DND-41 (cell line): ENCODE measurements around the gene TTC28.
A peak's percentile ranks its signal among the peaks of the same experiment; 100 is the strongest.

Source experiments
- ATAC-seq: fragments of 200-7000 bp; cut with Tn5 transposase; 3 replicates; pipeline ENCODE4 v1.9.1; 2021; ENCODE audit warnings: low read depth; ENCODE audit not compliant: insufficient read depth
- DNase-seq: peaks from one replicate; pipeline ENCODE4 v3.0.0-alpha.2; 2020
- H2AFZ ChIP-seq: 2 replicates; pipeline ENCODE4 v1.6.0; 2012; ENCODE audit warnings: low read depth, low read length
- H3K27ac ChIP-seq: 2 replicates; pipeline ENCODE4 v1.5.1; 2012; ENCODE audit warnings: low read length, inconsistent platforms
- H3K27me3 ChIP-seq: fragments of 200-600 bp; sonication (generic); 2 replicates; pipeline ENCODE4 v1.6.0; 2012; ENCODE audit warnings: low read length, mild to moderate bottlenecking, inconsistent platforms; ENCODE audit not compliant: insufficient read depth, poor library complexity
- H3K36me3 ChIP-seq: 2 replicates; pipeline ENCODE4 v1.5.1; 2012; ENCODE audit warnings: low read length, inconsistent platforms; ENCODE audit not compliant: insufficient read depth
- H3K4me1 ChIP-seq: 2 replicates; pipeline ENCODE4 v1.5.1; 2012; ENCODE audit warnings: mild to moderate bottlenecking, low read length; ENCODE audit not compliant: insufficient read depth
- H3K4me2 ChIP-seq: 2 replicates; pipeline ENCODE4 v1.6.0; 2012; ENCODE audit warnings: mild to moderate bottlenecking, moderate library complexity, low read length, inconsistent platforms; ENCODE audit not compliant: insufficient read depth
- H3K4me3 ChIP-seq, 2 experiments: fragments of 200-600 bp in 1 of 2; shearing (Covaris generic) in 1 of 2; 2 replicates each; pipeline ENCODE4 v1.5.1; 2012 to 2016; ENCODE audit warnings: inconsistent platforms in 2 of 2, low read length in 2 of 2, mild to moderate bottlenecking in 2 of 2, low read depth in 1 of 2, moderate library complexity in 1 of 2
- H3K79me2 ChIP-seq: 2 replicates; pipeline ENCODE4 v1.6.0; 2012; ENCODE audit warnings: low read length, inconsistent platforms; ENCODE audit not compliant: insufficient read depth
- H3K9ac ChIP-seq: 2 replicates; pipeline ENCODE4 v1.6.0; 2012; ENCODE audit warnings: low read depth, mild to moderate bottlenecking, inconsistent platforms, low read length, moderate library complexity
- H3K9me3 ChIP-seq: 2 replicates; pipeline ENCODE4 v1.5.1; 2012; ENCODE audit warnings: low read length, moderate library complexity, mild to moderate bottlenecking, inconsistent platforms; ENCODE audit not compliant: insufficient read depth, severe bottlenecking
- H4K20me1 ChIP-seq: 2 replicates; pipeline ENCODE4 v1.6.0; 2012; ENCODE audit warnings: low read length; ENCODE audit not compliant: insufficient read depth
- CTCF ChIP-seq: IDR thresholded peaks from 2 replicates; pipeline ENCODE4 v1.5.1; 2012; ENCODE audit warnings: borderline replicate concordance, low read length, moderate library complexity, mild to moderate bottlenecking; ENCODE audit not compliant: poor library complexity, severe bottlenecking; ENCODE audit errors: extremely low read depth
- EZH2 ChIP-seq: IDR thresholded peaks from 3 replicates; pipeline ENCODE4 v1.6.1; 2012; ENCODE audit warnings: borderline replicate concordance, low read depth, mild to moderate bottlenecking, moderate library complexity, low read length, inconsistent platforms; ENCODE audit not compliant: severe bottlenecking

The TTC28 gene

GRCh38 chr22:28048529-28048928 lies 631.1 kb downstream of the TTC28 start:
- H3K27ac ChIP-seq = peak overlapping the region; percentile 1; the same call in 1 of the 2 replicates
- peaks cover 40% of the 10 kb centered on the region for H3K36me3 ChIP-seq
- TF ChIP-seq CTCF (no peak), EZH2 (no peak)
- DNase-seq (no peak), ATAC-seq (no peak)
- H3K27me3 ChIP-seq = no peaks in the 10 kb centered on the region
- no peak overlapping the region for H3K4me2 ChIP-seq
- no peaks in the 10 kb centered on the region for H3K9me3 ChIP-seq
- H3K9ac ChIP-seq = no peak overlapping the region
- no peaks in the 10 kb centered on the region for H4K20me1 ChIP-seq
- H2AFZ ChIP-seq = no peak overlapping the region
- H3K4me1 ChIP-seq = no peaks in the 10 kb centered on the region
- no peak overlapping the region for H3K4me3 ChIP-seq
- H3K79me2 ChIP-seq = no peaks in the 10 kb centered on the region

GRCh38 chr22:28047740-28048139 lies 631.9 kb downstream of the TTC28 start:
- Histone ChIP-seq H3K27me3 (no peaks in the 10 kb centered on the region), H3K4me3 (no peak overlapping the region), H4K20me1 (no peaks in the 10 kb centered on the region), H3K9me3 (no peaks in the 10 kb centered on the region), H2AFZ (no peak overlapping the region), H3K79me2 (no peaks in the 10 kb centered on the region), H3K4me2 (no peak overlapping the region), H3K36me3 (peaks cover 44% of the 10 kb centered on the region), H3K27ac (0 out of 2 replicates have a peak overlapping the region, but pooled peaks have one; percentile 9), H3K4me1 (no peaks in the 10 kb centered on the region), H3K9ac (no peak overlapping the region)
- TF ChIP-seq EZH2 = no peak
- TF ChIP-seq CTCF = no peak
- ATAC-seq (no peak), DNase-seq (no peak)

GRCh38 chr22:28046100-28046499 lies 633.5 kb downstream of the TTC28 start:
- no peaks in the 10 kb centered on the region for H3K79me2 ChIP-seq
- no peak for TF ChIP-seq CTCF
- TF ChIP-seq EZH2 = no peak
- H3K4me3 ChIP-seq = no peak overlapping the region
- H3K9me3 ChIP-seq = no peaks in the 10 kb centered on the region
- H3K27ac ChIP-seq = no peak overlapping the region
- DNase-seq = no peak
- H3K4me2 ChIP-seq = no peak overlapping the region
- no peaks in the 10 kb centered on the region for H3K27me3 ChIP-seq
- no peak overlapping the region for H3K9ac ChIP-seq
- no peak for ATAC-seq
- no peaks in the 10 kb centered on the region for H4K20me1 ChIP-seq
- H2AFZ ChIP-seq = no peak overlapping the region
- H3K4me1 ChIP-seq = no peaks in the 10 kb centered on the region
- peaks cover 44% of the 10 kb centered on the region for H3K36me3 ChIP-seq

- H4K20me1 ChIP-seq = no peaks in the 10 kb centered on the region
- H3K27ac ChIP-seq = no peak overlapping the region
- H3K27me3 ChIP-seq = no peaks in the 10 kb centered on the region
- TF ChIP-seq EZH2 = no peak
- no peak for TF ChIP-seq CTCF
- H3K4me3 ChIP-seq = no peak overlapping the region
- no peak overlapping the region for H2AFZ ChIP-seq
- H3K9me3 ChIP-seq = no peaks in the 10 kb centered on the region
- peaks cover 37% of the 10 kb centered on the region for H3K36me3 ChIP-seq
- H3K9ac ChIP-seq = no peak overlapping the region
- no peak for DNase-seq
- no peaks in the 10 kb centered on the region for H3K4me1 ChIP-seq
- ATAC-seq = no peak
- peaks cover 2% of the 10 kb centered on the region; the same call in 1 of the 2 replicates for H3K79me2 ChIP-seq
- H3K4me2 ChIP-seq = no peak overlapping the region
Measured at GRCh38 chr22:28044546-28045173, 635.0 kb downstream of the TTC28 start.
